Tibial nerve (tissue), 4 donors: ENCODE results near the gene SH2D3C. TPM values are rescaled to one million over a fixed set of nuclear protein-coding genes. Genes with fewer than 3 reads are reported as not detected.

ENCODE experiments used
- DNase-seq, 2 donors: peaks; one replicate each; pipeline ENCODE4 v3.0.0-alpha.2; 2019; ENCODE audit warnings: low spot score in 2 of 2
- H3K27ac ChIP-seq, 4 donors: fragments of 200-600 bp; sonication (generic) in 3 of 4; one replicate each; pipeline ENCODE4 v1.5.1; 2017 to 2019; ENCODE audit warnings: mild to moderate bottlenecking in 1 of 4
- H3K27me3 ChIP-seq, 2 donors: fragments of 200-600 bp; sonication (generic) in 1 of 2; one replicate each; pipeline versions ENCODE4 v1.5.1 to v1.6.0; 2017 to 2019
- H3K36me3 ChIP-seq, 3 donors: fragments of 200-600 bp; sonication (generic); one replicate each; pipeline ENCODE4 v1.5.1; 2018 to 2019
- H3K4me1 ChIP-seq, 4 donors: fragments of 200-600 bp; sonication (generic) in 3 of 4; one replicate each; pipeline ENCODE4 v1.5.1; 2017 to 2019
- H3K4me3 ChIP-seq, 4 donors: fragments of 200-600 bp; sonication (generic) in 3 of 4; one replicate each; pipeline ENCODE4 v1.5.1; 2017 to 2019; ENCODE audit warnings: mild to moderate bottlenecking in 1 of 4, moderate library complexity in 1 of 4
- H3K9me3 ChIP-seq, 4 donors: fragments of 200-600 bp; sonication (generic) in 3 of 4; one replicate each; pipeline ENCODE4 v1.5.1; 2017 to 2019
- EP300 ChIP-seq, 2 donors: sonication (generic); formaldehyde crosslinking; IDR thresholded peaks; one replicate each; pipeline ENCODE4 v1.6.1; 2017; ENCODE audit warnings: antibody characterized with exemption in 2 of 2, mild to moderate bottlenecking in 1 of 2
- POLR2A ChIP-seq, 2 donors: fragments of 450-650 bp; IDR thresholded peaks; one replicate each; pipeline ENCODE4 v1.6.1; 2017; ENCODE audit warnings: antibody characterized with exemption in 2 of 2, mild to moderate bottlenecking in 2 of 2, moderate library complexity in 2 of 2
- whole genome bisulfite sequencing, 2 donors: methylation state at CpG; one replicate each; pipeline ENCODE4 v1.1.5; 2018; 5-methylcytosine and 5-hydroxymethylcytosine counted together
- total RNA-seq, 4 donors: library from RNA; depleted of rRNA; stranded (reverse); fragments of >200 nt; gene quantifications; one replicate each; pipeline ENCODE4 v1.1.0, GENCODE V29; 2016
- TF ChIP-seq, protein P1 (sequence below), 5 experiments: fragments of 200-600 bp in 3 of 5; fragments of 450-650 bp in 2 of 5; sonication (generic) in 3 of 5; IDR thresholded peaks; one replicate each; pipeline ENCODE4 v1.5.1; 2016 to 2019; ENCODE audit warnings: antibody characterized with exemption in 5 of 5, mild to moderate bottlenecking in 3 of 5, moderate library complexity in 2 of 5

The SH2D3C gene
- total RNA-seq, 4 donors from 2014 or later, result 4.2 to 18.9 (median 13.4) TPM

DNA sequence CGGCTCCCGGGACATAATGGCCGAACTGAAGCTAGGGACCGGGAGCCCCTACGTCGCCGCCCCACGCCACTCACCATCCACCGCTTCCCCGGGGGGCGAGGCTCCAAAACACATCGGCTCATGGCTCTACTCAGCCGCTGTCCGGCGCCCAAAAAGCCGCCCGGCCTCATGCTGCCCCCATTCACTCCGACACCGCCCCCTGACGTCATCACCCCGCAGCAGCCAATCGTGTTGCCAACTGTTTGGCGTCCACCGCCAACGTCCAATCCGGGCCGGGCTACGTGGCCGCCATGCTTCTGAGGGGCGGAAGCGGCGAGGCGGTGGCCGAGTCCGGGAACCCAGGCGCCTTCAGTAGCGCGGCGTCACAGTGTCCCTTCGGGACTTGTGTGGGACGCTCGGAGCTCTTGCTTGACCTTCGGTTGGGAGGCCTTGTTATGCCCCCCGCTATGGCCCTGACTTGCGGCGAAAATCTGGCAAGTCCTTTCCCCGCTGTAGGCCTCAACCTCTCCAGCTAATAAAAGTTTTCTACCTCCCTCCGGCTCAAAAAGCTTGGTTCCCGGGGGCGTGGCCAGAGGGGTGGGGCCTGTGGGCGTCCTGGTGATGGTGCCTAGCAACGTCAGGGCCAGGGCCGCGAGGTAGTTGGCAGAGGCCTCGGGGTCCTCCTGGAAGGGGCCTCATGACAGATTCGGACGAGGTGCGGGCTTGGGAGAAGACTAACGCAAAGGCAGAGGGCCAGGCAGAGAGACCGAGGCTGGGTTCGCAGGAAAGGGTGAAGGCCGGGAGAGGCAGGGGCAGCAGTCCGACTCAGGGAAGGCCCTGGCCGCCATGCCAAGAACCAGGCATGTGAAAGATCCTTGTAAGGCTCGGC, 62.8 kb downstream of the SH2D3C start, which contains the start of the genes PTRH1 and TTC16:
PTRH1 (minus strand) TSS at position 194 of the 868 bp plus-strand sequence; CDS start at position 170, 24 bp downstream.
TTC16 (plus strand) TSS at position 610 of the 868 bp plus-strand sequence; CDS start at position 677, 67 bp downstream.
- Histone ChIP-seq H3K9me3 (no peaks in the 10 kb centered on the region), H3K36me3 (peaks cover 0 to 10% (median 0%) of the 10 kb centered on the region in 3 donors), H3K27ac (peak within 1 kb of the TSS; percentile 79 to 93 (median 82)), H3K4me3 (peak within 1 kb of the TSS; percentile 66 to 85 (median 76)), H3K27me3 (no peaks in the 10 kb centered on the region), H3K4me1 (peaks cover 0 to 22% (median 15%) of the 10 kb centered on the region in 4 donors)
- WGBS, 2 donors, result 2 to 6% methylated on average over 36 to 65 of the region's 65 CpGs
- TF ChIP-seq, protein P1, sequence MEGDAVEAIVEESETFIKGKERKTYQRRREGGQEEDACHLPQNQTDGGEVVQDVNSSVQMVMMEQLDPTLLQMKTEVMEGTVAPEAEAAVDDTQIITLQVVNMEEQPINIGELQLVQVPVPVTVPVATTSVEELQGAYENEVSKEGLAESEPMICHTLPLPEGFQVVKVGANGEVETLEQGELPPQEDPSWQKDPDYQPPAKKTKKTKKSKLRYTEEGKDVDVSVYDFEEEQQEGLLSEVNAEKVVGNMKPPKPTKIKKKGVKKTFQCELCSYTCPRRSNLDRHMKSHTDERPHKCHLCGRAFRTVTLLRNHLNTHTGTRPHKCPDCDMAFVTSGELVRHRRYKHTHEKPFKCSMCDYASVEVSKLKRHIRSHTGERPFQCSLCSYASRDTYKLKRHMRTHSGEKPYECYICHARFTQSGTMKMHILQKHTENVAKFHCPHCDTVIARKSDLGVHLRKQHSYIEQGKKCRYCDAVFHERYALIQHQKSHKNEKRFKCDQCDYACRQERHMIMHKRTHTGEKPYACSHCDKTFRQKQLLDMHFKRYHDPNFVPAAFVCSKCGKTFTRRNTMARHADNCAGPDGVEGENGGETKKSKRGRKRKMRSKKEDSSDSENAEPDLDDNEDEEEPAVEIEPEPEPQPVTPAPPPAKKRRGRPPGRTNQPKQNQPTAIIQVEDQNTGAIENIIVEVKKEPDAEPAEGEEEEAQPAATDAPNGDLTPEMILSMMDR (IDR thresholded peaks at IDR 0.05), result peak in 1 of 5 experiments; percentile 41
- TF ChIP-seq EP300 (IDR thresholded peaks at IDR 0.05) (peak; percentile 78 to 83), POLR2A (IDR thresholded peaks at IDR 0.05) (peak in 1 of 2 donors; percentile 58)
- peak; percentile 96 to 98 for DNase-seq

DNA sequence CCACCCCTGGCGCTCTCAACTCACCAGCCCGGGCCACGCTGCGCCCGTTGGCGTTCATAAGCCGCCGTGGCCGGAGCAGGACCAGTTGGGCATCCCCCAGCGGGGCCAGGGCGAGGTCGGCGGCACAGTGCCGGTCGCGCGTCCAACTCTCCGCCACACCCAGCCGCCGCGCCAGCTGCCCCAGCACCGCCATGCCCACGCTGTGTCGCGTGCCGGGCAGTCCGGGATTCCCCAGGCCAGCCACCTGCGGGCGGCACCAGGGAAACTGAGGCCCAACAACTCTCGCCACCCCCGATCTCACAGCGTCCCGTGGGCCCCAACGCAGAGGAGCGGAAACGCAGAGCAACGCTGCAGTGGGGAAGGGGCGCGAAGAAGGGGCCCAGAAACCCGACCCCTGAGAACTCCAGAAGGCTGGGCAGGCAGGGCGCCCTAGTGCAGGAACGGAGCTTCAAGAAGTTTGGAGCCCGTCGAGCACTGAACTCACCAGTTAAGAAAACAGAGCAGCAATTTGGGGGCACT, 63.5 kb downstream of the SH2D3C start:
- Histone ChIP-seq H3K4me3 (peak overlapping the region; percentile 66 to 85 (median 76)), H3K27ac (peak overlapping the region; percentile 79 to 93 (median 82)), H3K9me3 (no peaks in the 10 kb centered on the region), H3K36me3 (peaks cover 0 to 10% (median 0%) of the 10 kb centered on the region in 3 donors), H3K27me3 (no peaks in the 10 kb centered on the region), H3K4me1 (peaks cover 0 to 22% (median 15%) of the 10 kb centered on the region in 4 donors)
- no peak for DNase-seq
- TF ChIP-seq POLR2A (IDR thresholded peaks at IDR 0.05), result no peak
- no peak for TF ChIP-seq EP300 (IDR thresholded peaks at IDR 0.05)
- TF ChIP-seq, protein P1 (IDR thresholded peaks at IDR 0.05), result no peak
- WGBS, 2 donors, result 0 to 2% methylated on average over 17 to 19 of the region's 44 CpGs

- Histone ChIP-seq H3K9me3 (no peaks in the 10 kb centered on the region), H3K36me3 (peaks cover 0 to 10% (median 0%) of the 10 kb centered on the region in 3 donors), H3K4me3 (peak overlapping the region in 3 of 4 donors; percentile 66 to 85 (median 74)), H3K27me3 (no peaks in the 10 kb centered on the region), H3K4me1 (peaks cover 0 to 22% (median 15%) of the 10 kb centered on the region in 4 donors), H3K27ac (no peak overlapping the region)
- no peak for DNase-seq
- TF ChIP-seq, protein P1 (IDR thresholded peaks at IDR 0.05), result no peak
- TF ChIP-seq EP300 (IDR thresholded peaks at IDR 0.05) (no peak), POLR2A (IDR thresholded peaks at IDR 0.05) (no peak)
- 74 to 75% methylated on average over 17 to 19 of the region's 19 CpGs for WGBS, 2 donors
Measured at GRCh38 chr9:127714020-127714750, 64.3 kb downstream of the SH2D3C start.

- DNase-seq, result no peak
- WGBS, 2 donors, result 86 to 92% methylated on average over 7 to 9 of the region's 10 CpGs
- Histone ChIP-seq H3K27ac (no peak overlapping the region), H3K27me3 (no peaks in the 10 kb centered on the region), H3K9me3 (no peaks in the 10 kb centered on the region), H3K36me3 (peaks cover 0 to 10% (median 0%) of the 10 kb centered on the region in 3 donors), H3K4me3 (no peak overlapping the region), H3K4me1 (peaks cover 0 to 22% (median 15%) of the 10 kb centered on the region in 4 donors)
- TF ChIP-seq POLR2A (IDR thresholded peaks at IDR 0.05) (no peak), EP300 (IDR thresholded peaks at IDR 0.05) (no peak)
- TF ChIP-seq, protein P1 (IDR thresholded peaks at IDR 0.05), result no peak
Measured at GRCh38 chr9:127712867-127713266, 65.6 kb downstream of the SH2D3C start.
